GF-D8 (cell line): ENCODE results near the gene CD300LD.
A peak's percentile ranks its signal among the peaks of the same experiment; 100 is the strongest.

Experiments
- DNase-seq: peaks from one replicate; lab custom pipeline; 2025; lab: John Stamatoyannopoulos, UW

CD300LD gene

GRCh38 chr17:74543891-74544760 is 48.0 kb downstream of the CD300LD start:
- DNase-seq, result no peak

GRCh38 chr17:74543406-74543805 is 48.7 kb downstream of the CD300LD start:
- no peak for DNase-seq

- no peak for DNase-seq
These were observed 49.2 kb downstream of the CD300LD start for GRCh38 chr17:74542727-74543383.

- DNase-seq, result no peak
These were observed 49.9 kb downstream of the CD300LD start for GRCh38 chr17:74542166-74542565.

GRCh38 chr17:74541176-74542111 is 50.6 kb downstream of the CD300LD start:
- no peak for DNase-seq

GRCh38 chr17:74539281-74539820 is 52.7 kb downstream of the CD300LD start:
- no peak for DNase-seq

GRCh38 chr17:74536890-74537289 is 55.2 kb downstream of the CD300LD start:
- DNase-seq, result no peak

GRCh38 chr17:74532115-74532514 is 60.0 kb downstream of the CD300LD start:
- peak; percentile 99 for DNase-seq

- DNase-seq, result no peak
These were observed 60.8 kb downstream of the CD300LD start, which contains the start of gene CD300LB for GRCh38 chr17:74531231-74531761. Gene CD300LB (minus strand): TSS chr17:74531475. CDS start chr17:74531350, 125 bp downstream.

- DNase-seq, result no peak
These were observed 61.3 kb downstream of the CD300LD start for GRCh38 chr17:74530831-74531150.
